Chondrocyte (in vitro differentiated cells): Measurements from ENCODE around the gene CLDN6. TPM values are rescaled to one million over a fixed set of nuclear protein-coding genes. Genes with fewer than 3 reads are reported as not detected.
A peak's percentile ranks its signal among the peaks of the same experiment; 100 is the strongest.

Source experiments
- DNase-seq: peaks from one replicate; pipeline ENCODE4 v3.0.0; 2021; ENCODE audit warnings: mixed read lengths, low spot score
- H3K27ac Mint-ChIP-seq: one replicate; pipeline ENCODE4 v1.8.0; 2021; ENCODE audit warnings: mild to moderate bottlenecking, moderate library complexity, mixed read lengths; ENCODE audit not compliant: unreplicated experiment
- H3K27me3 Mint-ChIP-seq: 2 replicates; pipeline ENCODE4 v1.8.0; 2021; ENCODE audit warnings: low read depth, mixed read lengths
- H3K36me3 Mint-ChIP-seq: 2 replicates; pipeline ENCODE4 v1.8.0; 2021; ENCODE audit warnings: low read depth, mixed read lengths
- H3K4me1 Mint-ChIP-seq: 2 replicates; pipeline ENCODE4 v1.8.0; 2021; ENCODE audit warnings: low read depth, mild to moderate bottlenecking, mixed read lengths
- H3K4me3 Mint-ChIP-seq: one replicate; pipeline ENCODE4 v1.8.0; 2021; ENCODE audit warnings: mild to moderate bottlenecking, moderate library complexity, mixed read lengths; ENCODE audit not compliant: unreplicated experiment
- H3K9me3 Mint-ChIP-seq: 2 replicates; pipeline ENCODE4 v1.8.0; 2021; ENCODE audit warnings: low read depth, mixed read lengths
- CTCF ChIP-seq: fragments of 200-600 bp; sonication (generic); IDR thresholded peaks from 2 replicates; pipeline ENCODE4 v1.5.0; 2021; ENCODE audit warnings: antibody characterized with exemption, mild to moderate bottlenecking, moderate library complexity
- total RNA-seq: library from RNA; stranded (reverse); gene quantifications from 3 replicates; pipeline ENCODE4 v1.2.1, GENCODE V29; 2021

Gene CLDN6
- total RNA-seq, 1 donor from 2014 or later: 0.27 TPM

DNA sequence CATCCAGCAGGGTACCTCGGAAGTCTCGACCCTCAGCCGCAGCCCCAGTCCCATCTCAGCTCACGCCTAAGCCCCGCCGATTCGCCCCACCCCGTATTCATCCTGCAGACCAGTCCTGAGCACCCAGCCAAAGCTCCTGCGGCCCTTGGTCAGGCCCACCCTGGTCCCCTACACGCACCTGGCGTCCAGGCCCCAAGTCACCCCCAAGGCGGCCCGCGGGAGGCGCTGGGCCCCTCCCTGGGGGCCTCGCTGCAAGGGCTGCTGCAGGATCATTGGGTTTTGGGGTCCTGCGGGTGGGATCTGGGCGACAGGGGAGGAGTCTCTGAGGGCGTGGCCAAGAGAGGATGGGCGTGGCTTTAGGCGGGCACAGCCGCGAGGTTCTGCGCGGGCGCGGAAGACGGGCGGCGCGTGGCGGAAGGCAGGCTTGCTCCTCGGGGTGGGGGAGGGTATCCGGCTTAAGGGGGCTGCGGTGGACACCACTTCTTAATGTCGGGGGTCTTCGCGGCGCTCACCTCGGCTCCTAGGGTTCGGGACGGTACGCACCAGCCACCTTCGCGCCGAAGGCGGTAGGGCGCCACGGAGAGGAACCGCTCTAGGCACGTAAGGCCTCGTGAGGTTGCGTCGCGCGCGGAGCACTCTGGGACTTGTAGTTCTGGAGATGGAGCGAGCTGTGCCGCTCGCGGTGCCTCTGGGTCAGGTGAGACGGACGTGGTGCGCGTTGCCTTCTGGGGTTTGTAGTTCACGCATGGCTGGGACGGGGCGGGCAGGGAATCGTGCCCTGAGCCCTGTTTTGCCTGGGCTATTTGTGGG is 5.9 kb upstream of the CLDN6 start, which contains the start of the genes HCFC1R1 and THOC6:
Gene HCFC1R1, minus strand, starts transcription at position 274 of the 810 bp plus-strand sequence. Its CDS starts 1 bp downstream, at position 273.
Gene THOC6, plus strand, starts transcription at position 367 of the 810 bp plus-strand sequence. Its CDS starts 292 bp downstream, at position 659.
- peaks cover 29% of the 10 kb centered on the region for H3K4me1 Mint-ChIP-seq
- H3K27ac Mint-ChIP-seq: peak within 1 kb of the TSS; percentile 99
- H3K36me3 Mint-ChIP-seq: peaks cover 18% of the 10 kb centered on the region
- no peak for TF ChIP-seq CTCF
- H3K27me3 Mint-ChIP-seq: no peaks in the 10 kb centered on the region
- H3K4me3 Mint-ChIP-seq: peak within 1 kb of the TSS; percentile 91
- DNase-seq: peak; percentile 99
- H3K9me3 Mint-ChIP-seq: no peaks in the 10 kb centered on the region

- peak overlapping the region; percentile 99 for H3K27ac Mint-ChIP-seq
- peak; percentile 80 for DNase-seq
Measured at GRCh38 chr16:3023415-3023668, 5.4 kb upstream of the CLDN6 start.

GRCh38 chr16:3022684-3023414 is 4.9 kb upstream of the CLDN6 start:
- Mint-ChIP-seq H3K27me3 (no peaks in the 10 kb centered on the region), H3K9me3 (no peaks in the 10 kb centered on the region), H3K4me1 (peaks cover 29% of the 10 kb centered on the region), H3K36me3 (peaks cover 18% of the 10 kb centered on the region), H3K4me3 (peak overlapping the region; percentile 91), H3K27ac (peak overlapping the region; percentile 99)
- no peak for DNase-seq
- no peak for TF ChIP-seq CTCF

More at GRCh38 chr16:3023415-3023668, 5.4 kb upstream of the CLDN6 start:
- peaks cover 29% of the 10 kb centered on the region for H3K4me1 Mint-ChIP-seq
- peak overlapping the region; percentile 91 for H3K4me3 Mint-ChIP-seq
- no peaks in the 10 kb centered on the region for H3K9me3 Mint-ChIP-seq
- peaks cover 18% of the 10 kb centered on the region for H3K36me3 Mint-ChIP-seq
- no peak for TF ChIP-seq CTCF
- H3K27me3 Mint-ChIP-seq: no peaks in the 10 kb centered on the region

DNA sequence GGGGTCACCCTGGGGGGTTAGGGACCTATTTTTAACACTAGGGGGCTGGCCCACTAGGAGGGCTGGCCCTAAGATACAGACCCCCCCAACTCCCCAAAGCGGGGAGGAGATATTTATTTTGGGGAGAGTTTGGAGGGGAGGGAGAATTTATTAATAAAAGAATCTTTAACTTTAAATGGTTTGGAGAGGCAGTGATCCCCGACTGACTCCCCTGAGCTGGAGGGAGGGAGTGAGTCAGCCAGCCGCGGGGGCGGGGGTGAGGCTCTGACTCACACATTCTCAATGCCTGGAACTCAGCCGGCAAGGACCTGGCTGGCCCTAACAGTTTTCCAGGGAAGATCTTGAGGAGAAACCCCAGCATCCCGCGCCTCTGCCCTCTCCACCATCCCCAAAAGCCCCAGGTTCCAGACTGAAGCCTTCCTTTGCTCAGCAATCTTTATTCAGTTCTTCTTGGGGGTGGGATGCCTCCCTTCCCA is 4.3 kb upstream of the CLDN6 start:
- H3K4me1 Mint-ChIP-seq: peaks cover 29% of the 10 kb centered on the region
- no peak for TF ChIP-seq CTCF
- H3K27me3 Mint-ChIP-seq: no peaks in the 10 kb centered on the region
- H3K27ac Mint-ChIP-seq: peak overlapping the region; percentile 99
- H3K36me3 Mint-ChIP-seq: peaks cover 18% of the 10 kb centered on the region
- H3K9me3 Mint-ChIP-seq: no peaks in the 10 kb centered on the region
- H3K4me3 Mint-ChIP-seq: peak overlapping the region; percentile 91
- DNase-seq: peak; percentile 96

DNA sequence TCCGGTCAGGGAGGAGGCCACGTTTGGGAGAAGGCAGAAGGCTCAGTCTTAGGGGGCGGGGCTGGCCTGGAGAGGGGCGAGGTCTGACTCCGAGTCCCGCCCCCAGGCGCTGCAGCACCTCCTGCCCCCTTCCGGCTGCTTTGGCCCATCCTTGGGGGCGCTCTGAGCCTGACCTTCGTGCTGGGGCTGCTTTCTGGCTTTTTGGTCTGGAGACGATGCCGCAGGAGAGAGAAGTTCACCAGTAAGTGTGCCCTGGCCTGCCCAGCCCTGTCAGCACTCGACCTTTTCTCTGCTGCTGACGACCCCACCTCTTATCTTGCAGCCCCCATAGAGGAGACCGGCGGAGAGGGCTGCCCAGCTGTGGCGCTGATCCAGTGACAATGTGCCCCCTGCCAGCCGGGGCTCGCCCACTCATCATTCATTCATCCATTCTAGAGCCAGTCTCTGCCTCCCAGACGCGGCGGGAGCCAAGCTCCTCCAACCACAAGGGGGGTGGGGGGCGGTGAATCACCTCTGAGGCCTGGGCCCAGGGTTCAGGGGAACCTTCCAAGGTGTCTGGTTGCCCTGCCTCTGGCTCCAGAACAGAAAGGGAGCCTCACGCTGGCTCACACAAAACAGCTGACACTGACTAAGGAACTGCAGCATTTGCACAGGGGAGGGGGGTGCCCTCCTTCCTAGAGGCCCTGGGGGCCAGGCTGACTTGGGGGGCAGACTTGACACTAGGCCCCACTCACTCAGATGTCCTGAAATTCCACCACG is 3.6 kb upstream of the CLDN6 start:
- peak overlapping the region; percentile 99 for H3K27ac Mint-ChIP-seq
- H3K9me3 Mint-ChIP-seq: no peaks in the 10 kb centered on the region
- peaks cover 15% of the 10 kb centered on the region for H3K36me3 Mint-ChIP-seq
- DNase-seq: peak; percentile 97
- peaks cover 29% of the 10 kb centered on the region for H3K4me1 Mint-ChIP-seq
- TF ChIP-seq CTCF: peak; percentile 70
- H3K4me3 Mint-ChIP-seq: peak overlapping the region; percentile 91
- H3K27me3 Mint-ChIP-seq: no peaks in the 10 kb centered on the region
